Breast epithelium (tissue), 3 donors: ENCODE results near the gene CBLB.

Source experiments
- POLR2AphosphoS5 ChIP-seq, 3 donors: sonication (generic); formaldehyde crosslinking; IDR thresholded peaks; one replicate each; pipeline ENCODE4 v1.6.1; 2017; ENCODE audit warnings: antibody characterized with exemption in 3 of 3
- TF ChIP-seq, protein P1 (sequence below), 3 donors: fragments of 450-650 bp; IDR thresholded peaks; one replicate each; pipeline ENCODE4 v1.5.1; 2016 to 2017; ENCODE audit warnings: antibody characterized with exemption in 3 of 3, mild to moderate bottlenecking in 3 of 3, moderate library complexity in 3 of 3

- TF ChIP-seq, protein P1, sequence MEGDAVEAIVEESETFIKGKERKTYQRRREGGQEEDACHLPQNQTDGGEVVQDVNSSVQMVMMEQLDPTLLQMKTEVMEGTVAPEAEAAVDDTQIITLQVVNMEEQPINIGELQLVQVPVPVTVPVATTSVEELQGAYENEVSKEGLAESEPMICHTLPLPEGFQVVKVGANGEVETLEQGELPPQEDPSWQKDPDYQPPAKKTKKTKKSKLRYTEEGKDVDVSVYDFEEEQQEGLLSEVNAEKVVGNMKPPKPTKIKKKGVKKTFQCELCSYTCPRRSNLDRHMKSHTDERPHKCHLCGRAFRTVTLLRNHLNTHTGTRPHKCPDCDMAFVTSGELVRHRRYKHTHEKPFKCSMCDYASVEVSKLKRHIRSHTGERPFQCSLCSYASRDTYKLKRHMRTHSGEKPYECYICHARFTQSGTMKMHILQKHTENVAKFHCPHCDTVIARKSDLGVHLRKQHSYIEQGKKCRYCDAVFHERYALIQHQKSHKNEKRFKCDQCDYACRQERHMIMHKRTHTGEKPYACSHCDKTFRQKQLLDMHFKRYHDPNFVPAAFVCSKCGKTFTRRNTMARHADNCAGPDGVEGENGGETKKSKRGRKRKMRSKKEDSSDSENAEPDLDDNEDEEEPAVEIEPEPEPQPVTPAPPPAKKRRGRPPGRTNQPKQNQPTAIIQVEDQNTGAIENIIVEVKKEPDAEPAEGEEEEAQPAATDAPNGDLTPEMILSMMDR (IDR thresholded peaks at IDR 0.05), result no peak
- TF ChIP-seq POLR2AphosphoS5 (IDR thresholded peaks at IDR 0.05), result no peak
Observed at GRCh38 chr3:105877336-105877910, 8.6 kb upstream of the CBLB start.
